ENCODE measurements around the gene KATNB1. TPM values are rescaled to one million over a fixed set of nuclear protein-coding genes. Genes with fewer than 3 reads are reported as not detected.

KATNB1 gene
- total RNA-seq, 1 donor from 2014 or later, result 23.4 TPM

GRCh38 chr16:57756424-57757325 lies 21.1 kb downstream of the KATNB1 start:
- no peak for DNase-seq (ENCODE audit: low spot score)

- DNase-seq (ENCODE audit: low spot score), result peak; percentile 89
Measured at GRCh38 chr16:57757326-57757786, 21.8 kb downstream of the KATNB1 start.

- no peak for DNase-seq (ENCODE audit: low spot score)
Measured at GRCh38 chr16:57757883-57758282, 22.3 kb downstream of the KATNB1 start.

GRCh38 chr16:57758331-57759117 lies 23.0 kb downstream of the KATNB1 start:
- DNase-seq (ENCODE audit: low spot score), result no peak

- no peak for DNase-seq (ENCODE audit: low spot score)
Measured at GRCh38 chr16:57759131-57759530, 23.6 kb downstream of the KATNB1 start.

GRCh38 chr16:57759541-57760356 lies 24.2 kb downstream of the KATNB1 start:
- no peak for DNase-seq (ENCODE audit: low spot score)

- DNase-seq (ENCODE audit: low spot score), result no peak
Measured at GRCh38 chr16:57760357-57761160, 25.0 kb downstream of the KATNB1 start.

- no peak for DNase-seq (ENCODE audit: low spot score)
Measured at GRCh38 chr16:57761301-57761700, 25.7 kb downstream of the KATNB1 start.

GRCh38 chr16:57761957-57762356 lies 26.4 kb downstream of the KATNB1 start:
- no peak for DNase-seq (ENCODE audit: low spot score)

GRCh38 chr16:57762365-57763040 lies 26.9 kb downstream of the KATNB1 start:
- no peak for DNase-seq (ENCODE audit: low spot score)

- no peak for DNase-seq (ENCODE audit: low spot score)
Measured at GRCh38 chr16:57763285-57764005, 27.9 kb downstream of the KATNB1 start.

- no peak for DNase-seq (ENCODE audit: low spot score)
Measured at GRCh38 chr16:57764006-57764340, 28.4 kb downstream of the KATNB1 start.

- DNase-seq (ENCODE audit: low spot score), result no peak
Measured at GRCh38 chr16:57764341-57765159, 29.0 kb downstream of the KATNB1 start.

GRCh38 chr16:57765160-57765728 lies 29.7 kb downstream of the KATNB1 start:
- no peak for DNase-seq (ENCODE audit: low spot score)

GRCh38 chr16:57766714-57767348 lies 31.3 kb downstream of the KATNB1 start:
- no peak for DNase-seq (ENCODE audit: low spot score)

GRCh38 chr16:57769541-57770145 lies 34.1 kb downstream of the KATNB1 start:
- DNase-seq (ENCODE audit: low spot score), result no peak

- no peak for DNase-seq (ENCODE audit: low spot score)
Measured at GRCh38 chr16:57770361-57770760, 34.8 kb downstream of the KATNB1 start.

Data from mucosa of gallbladder (tissue), 1 donor.